Mucosa of rectum (tissue), 2 donors: Measurements from ENCODE around the gene CISTR.
A peak's percentile ranks its signal among the peaks of the same experiment; 100 is the strongest.

Source experiments
- H3K27ac ChIP-seq, 2 donors: one replicate each; pipeline ENCODE4 v1.7.0; 2013; ENCODE audit warnings: inconsistent platforms in 2 of 2, low read depth in 2 of 2, low read length in 2 of 2
- H3K27me3 ChIP-seq, 2 donors: one replicate each; pipeline ENCODE4 v1.7.0; 2013; ENCODE audit warnings: low read length in 2 of 2; ENCODE audit not compliant: control insufficient read depth in 2 of 2, insufficient read depth in 2 of 2
- H3K36me3 ChIP-seq, 2 donors: one replicate each; pipeline ENCODE4 v1.7.0; 2013; ENCODE audit warnings: low read length in 2 of 2; ENCODE audit not compliant: control insufficient read depth in 2 of 2, insufficient read depth in 2 of 2
- H3K4me1 ChIP-seq, 2 donors: one replicate each; pipeline ENCODE4 v1.7.0; 2013; ENCODE audit warnings: low read length in 2 of 2, mild to moderate bottlenecking in 1 of 2; ENCODE audit not compliant: control insufficient read depth in 2 of 2, insufficient read depth in 2 of 2
- H3K4me3 ChIP-seq, 2 donors: one replicate each; pipeline ENCODE4 v1.7.0; 2013; ENCODE audit warnings: low read length in 2 of 2
- H3K9ac ChIP-seq, 2 donors: one replicate each; pipeline ENCODE4 v1.7.0; 2013; ENCODE audit warnings: low read length in 2 of 2, low read depth in 1 of 2, mild to moderate bottlenecking in 1 of 2
- H3K9me3 ChIP-seq, 2 donors: one replicate each; pipeline ENCODE4 v1.7.0; 2013; ENCODE audit warnings: low read length in 2 of 2; ENCODE audit not compliant: control insufficient read depth in 2 of 2
- donor health status: healthy.
- donor health status: Normal muscosa, but diverticular disease.

CISTR gene

DNA sequence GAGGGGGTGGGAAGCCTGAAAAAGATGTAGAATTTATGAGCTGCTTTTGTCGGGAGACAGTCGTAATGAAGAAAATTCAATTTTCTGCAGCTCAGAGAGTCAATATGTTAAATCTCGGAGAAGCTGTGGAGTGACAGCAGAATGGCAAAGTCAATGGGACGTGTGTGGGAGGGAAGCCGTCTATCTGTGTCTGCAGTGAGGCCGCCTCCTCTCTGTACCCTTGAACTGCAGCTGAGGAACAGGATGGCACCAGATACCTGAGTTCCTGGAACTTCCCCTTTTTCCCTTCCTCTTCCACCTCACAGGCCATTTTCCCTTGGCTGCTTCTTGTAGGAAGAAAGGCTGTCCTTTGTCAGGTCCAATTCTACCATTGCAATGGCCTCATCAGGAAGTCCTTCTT lies 15.2 kb downstream of the CISTR start:
- H3K27ac ChIP-seq = no peak overlapping the region
- H3K9me3 ChIP-seq = no peaks in the 10 kb centered on the region
- peaks cover 6% of the 10 kb centered on the region in 2 donors for H3K4me1 ChIP-seq
- no peak overlapping the region for H3K4me3 ChIP-seq
- peaks cover 47 to 51% of the 10 kb centered on the region in 2 donors for H3K27me3 ChIP-seq
- no peak overlapping the region for H3K9ac ChIP-seq
- H3K36me3 ChIP-seq = no peaks in the 10 kb centered on the region

DNA sequence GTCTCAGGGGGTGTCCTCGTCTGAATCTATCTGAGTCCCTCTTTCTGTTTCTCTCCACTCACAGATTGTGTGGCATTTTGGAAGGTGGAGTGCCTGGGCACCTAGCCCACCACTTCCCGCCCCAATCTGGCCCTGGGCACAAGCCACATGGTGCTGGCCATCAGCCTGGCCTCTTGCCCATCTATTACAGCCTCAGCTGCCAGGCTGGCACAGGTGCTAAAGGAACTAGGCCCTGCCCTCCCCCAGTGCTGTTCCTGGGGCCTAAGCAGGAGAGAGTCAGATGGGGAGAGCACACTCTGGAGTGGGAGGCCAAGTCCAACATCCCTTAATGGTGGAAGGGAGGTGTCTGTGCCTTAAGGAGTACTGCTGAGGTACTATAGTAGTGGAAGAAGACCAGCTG lies 16.2 kb downstream of the CISTR start:
- Histone ChIP-seq H3K9me3 (no peaks in the 10 kb centered on the region), H3K36me3 (no peaks in the 10 kb centered on the region), H3K9ac (no peak overlapping the region), H3K4me3 (no peak overlapping the region), H3K27ac (no peak overlapping the region), H3K4me1 (peaks cover 6% of the 10 kb centered on the region in 2 donors), H3K27me3 (peaks cover 40 to 45% of the 10 kb centered on the region in 2 donors)

DNA sequence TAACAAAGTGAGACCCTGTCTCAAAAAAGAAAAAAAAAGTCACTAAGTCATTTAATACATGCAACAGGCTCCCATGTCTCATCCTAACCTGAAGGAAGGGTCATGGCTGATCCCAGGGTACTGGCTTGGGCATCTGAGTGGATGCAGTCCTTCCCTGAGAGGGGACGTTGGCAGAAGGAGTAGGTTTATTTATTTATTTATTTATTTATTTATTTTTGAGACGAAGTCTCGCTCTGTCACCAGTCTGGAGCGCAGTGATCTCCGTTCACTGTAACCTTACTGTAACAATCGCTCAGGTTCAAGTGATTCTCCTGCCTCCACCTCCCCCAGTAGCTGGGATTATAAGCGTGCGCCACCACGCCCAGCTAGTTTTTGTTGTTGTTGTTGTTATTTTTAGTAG lies 17.4 kb downstream of the CISTR start:
- Histone ChIP-seq H3K36me3 (no peaks in the 10 kb centered on the region), H3K9ac (no peak overlapping the region), H3K4me3 (no peak overlapping the region), H3K27ac (no peak overlapping the region), H3K4me1 (peaks cover 4 to 6% of the 10 kb centered on the region in 2 donors), H3K27me3 (peaks cover 31 to 35% of the 10 kb centered on the region in 2 donors), H3K9me3 (no peaks in the 10 kb centered on the region)

DNA sequence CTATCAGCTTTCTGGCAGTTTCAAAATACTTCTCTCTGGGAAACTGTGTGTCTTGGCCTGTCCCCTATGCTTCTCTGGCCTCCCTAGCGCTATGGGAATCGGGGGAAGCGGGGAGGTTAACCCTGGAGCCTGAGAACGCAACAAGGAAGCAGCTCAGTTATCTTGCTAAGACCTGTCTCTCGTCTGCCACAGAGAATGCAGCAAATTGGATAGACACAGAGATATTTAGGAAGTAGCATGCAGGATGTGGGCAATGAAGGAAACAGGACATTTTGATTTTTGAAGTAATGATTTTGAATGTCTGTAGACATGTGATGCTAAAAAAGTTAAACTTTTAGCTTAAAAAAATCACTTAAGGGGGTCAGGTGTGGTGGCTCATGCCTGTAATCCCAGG lies 18.0 kb downstream of the CISTR start:
- Histone ChIP-seq H3K9me3 (no peaks in the 10 kb centered on the region), H3K4me3 (no peak overlapping the region), H3K27me3 (peaks cover 25 to 29% of the 10 kb centered on the region in 2 donors), H3K9ac (no peak overlapping the region), H3K36me3 (no peaks in the 10 kb centered on the region), H3K4me1 (no peaks in the 10 kb centered on the region), H3K27ac (no peak overlapping the region)

DNA sequence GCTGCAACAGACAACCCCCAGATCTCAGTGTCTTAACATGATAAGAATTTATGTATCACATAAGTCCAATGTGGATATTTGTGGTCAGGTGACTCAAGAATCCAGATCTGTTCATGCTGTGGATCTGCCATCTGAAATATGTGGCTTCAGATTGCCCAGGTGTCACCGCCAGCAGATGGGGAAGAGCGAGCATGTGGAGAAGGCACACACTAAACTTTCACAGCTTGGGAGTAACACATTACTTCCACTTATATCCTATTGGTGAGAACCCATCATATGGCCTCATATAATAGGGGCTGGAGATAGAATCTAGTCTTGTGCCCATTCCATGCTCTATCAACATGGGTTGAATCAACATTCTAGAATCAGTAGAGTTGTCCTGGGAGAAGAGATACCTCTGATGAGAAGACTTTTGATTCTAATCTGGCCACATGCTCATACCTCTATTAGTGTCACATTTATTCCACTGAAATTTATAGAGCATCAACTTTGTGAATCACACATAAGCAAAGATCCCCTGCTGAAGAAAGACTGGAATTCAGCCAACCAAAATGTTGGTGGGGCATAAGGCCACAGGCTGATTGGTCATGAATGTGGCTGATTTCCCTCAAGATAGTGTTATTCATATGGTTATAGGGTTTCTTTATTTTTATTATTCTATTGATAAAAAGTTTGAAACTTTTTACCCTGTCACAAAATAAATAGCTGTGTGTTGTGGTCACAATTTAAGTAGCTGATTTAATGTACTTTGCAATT lies 18.6 kb downstream of the CISTR start:
- H3K4me3 ChIP-seq = no peak overlapping the region
- no peak overlapping the region for H3K9ac ChIP-seq
- H3K36me3 ChIP-seq = no peaks in the 10 kb centered on the region
- H3K27ac ChIP-seq = no peak overlapping the region
- H3K27me3 ChIP-seq = peaks cover 20 to 23% of the 10 kb centered on the region in 2 donors
- no peaks in the 10 kb centered on the region for H3K9me3 ChIP-seq
- no peaks in the 10 kb centered on the region for H3K4me1 ChIP-seq

DNA sequence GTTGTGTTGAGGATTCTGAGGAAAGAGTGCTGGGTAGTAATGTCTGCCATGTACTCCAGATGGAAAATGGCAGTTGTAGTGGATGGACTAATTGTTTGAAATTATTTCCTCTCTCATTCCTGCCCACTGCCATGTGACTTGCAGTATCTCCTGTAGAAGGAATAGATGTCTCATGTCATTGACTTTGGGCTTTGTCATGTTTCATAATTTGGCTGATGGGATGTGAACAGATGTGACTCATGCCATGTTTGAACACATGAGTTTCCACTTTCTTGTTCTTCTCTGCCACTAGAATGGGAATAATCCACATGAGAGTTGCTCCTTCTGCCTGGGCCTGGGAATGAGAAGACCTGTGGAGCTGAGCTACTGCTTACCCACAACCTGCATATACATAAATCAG lies 22.1 kb downstream of the CISTR start:
- Histone ChIP-seq H3K9ac (no peak overlapping the region), H3K9me3 (no peaks in the 10 kb centered on the region), H3K36me3 (peaks cover 5 to 6% of the 10 kb centered on the region in 2 donors), H3K4me3 (no peak overlapping the region), H3K4me1 (peaks cover 13 to 15% of the 10 kb centered on the region in 2 donors), H3K27ac (no peak overlapping the region), H3K27me3 (peaks cover 0 to 2% of the 10 kb centered on the region in 2 donors)

DNA sequence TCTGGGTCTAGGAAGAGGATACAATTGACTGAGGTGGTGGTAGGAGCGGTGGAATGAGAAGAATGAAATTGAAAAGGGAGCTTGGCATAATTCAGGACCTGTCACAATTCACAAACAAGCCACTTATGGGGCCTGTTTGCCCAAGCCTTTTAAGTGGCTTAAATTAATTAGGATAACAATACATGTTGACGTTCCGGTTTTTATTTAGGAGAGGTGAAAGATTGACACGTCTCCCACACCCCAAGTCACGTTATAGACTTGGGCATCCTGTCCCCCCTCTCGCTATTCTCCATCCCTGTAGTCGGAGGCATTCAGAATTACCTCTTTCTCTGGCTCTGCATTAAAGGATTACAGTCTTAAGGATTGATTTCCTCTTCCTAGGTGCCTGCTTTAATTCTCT lies 23.6 kb downstream of the CISTR start:
- Histone ChIP-seq H3K9me3 (no peaks in the 10 kb centered on the region), H3K27me3 (no peaks in the 10 kb centered on the region), H3K4me3 (peak overlapping the region; percentile 94 to 99), H3K36me3 (peaks cover 18% of the 10 kb centered on the region in 2 donors), H3K27ac (no peak overlapping the region), H3K4me1 (peaks cover 13 to 15% of the 10 kb centered on the region in 2 donors), H3K9ac (peak overlapping the region in 1 of 2 donors; percentile 80)

DNA sequence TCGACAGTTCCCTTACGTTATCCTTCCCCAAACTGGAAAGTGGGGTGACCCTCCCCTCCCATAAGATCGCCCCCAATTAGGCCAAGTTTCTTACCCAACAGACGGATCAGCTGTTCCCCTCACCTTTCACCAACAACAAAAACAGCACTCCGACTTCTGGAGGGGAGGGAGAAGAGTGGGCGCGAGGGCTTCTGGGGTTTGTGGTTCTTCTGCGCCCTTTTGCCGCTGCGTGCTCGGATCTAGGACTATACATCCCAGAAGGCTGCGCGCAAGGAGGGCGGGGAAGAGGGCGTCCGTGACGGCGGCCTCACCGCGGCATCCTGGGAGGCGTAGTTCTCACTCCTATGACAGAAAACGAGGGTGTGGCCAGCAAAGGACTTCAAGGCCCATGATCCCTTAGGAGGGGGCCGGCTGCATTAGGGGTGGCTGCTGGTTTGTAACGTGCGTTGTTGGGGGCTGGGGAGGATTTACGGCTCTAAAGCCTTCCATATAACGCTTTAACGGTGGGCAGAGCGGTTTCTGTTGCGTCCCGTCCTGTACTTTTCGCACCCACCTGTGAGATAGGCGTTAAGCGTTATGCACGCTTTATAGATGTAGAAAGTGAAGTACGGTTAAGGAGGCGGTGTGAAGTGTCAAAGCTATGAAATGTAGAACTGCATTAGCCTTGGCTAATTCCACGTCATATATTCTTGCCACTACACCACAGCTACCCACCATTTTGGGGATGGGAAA lies 24.3 kb downstream of the CISTR start, which contains the start of gene CALCOCO1:
TSS of gene CALCOCO1 (minus strand) at position 143 of the 732 bp plus-strand sequence. CDS start 2,210 bp downstream, outside the sequence.
- peaks cover 13 to 15% of the 10 kb centered on the region in 2 donors for H3K4me1 ChIP-seq
- no peaks in the 10 kb centered on the region for H3K9me3 ChIP-seq
- peaks cover 21 to 22% of the 10 kb centered on the region in 2 donors for H3K36me3 ChIP-seq
- H3K27ac ChIP-seq = peak within 1 kb of the TSS in 1 of 2 donors; percentile 27
- no peaks in the 10 kb centered on the region for H3K27me3 ChIP-seq
- H3K4me3 ChIP-seq = peak within 1 kb of the TSS; percentile 94 to 99
- H3K9ac ChIP-seq = peak within 1 kb of the TSS; percentile 80 to 92

DNA sequence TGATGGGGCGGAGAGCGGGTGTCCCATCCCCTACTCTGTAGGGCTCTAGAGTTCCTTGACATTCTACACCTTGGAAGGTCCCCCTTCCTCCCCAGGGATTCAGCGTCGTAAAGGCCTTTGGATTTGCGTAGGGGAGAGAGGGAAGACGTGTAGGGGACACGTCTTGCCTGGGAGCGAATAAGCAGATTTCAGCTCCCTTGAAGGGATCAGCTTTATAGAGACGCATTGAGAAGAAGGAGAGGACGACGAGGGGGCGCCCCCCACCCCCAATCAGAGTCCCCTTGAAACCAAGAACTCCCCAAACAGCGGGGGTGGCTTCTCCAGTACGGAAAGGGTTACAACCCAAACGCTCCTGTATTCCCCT lies 24.9 kb downstream of the CISTR start:
- H3K36me3 ChIP-seq = peaks cover 26 to 28% of the 10 kb centered on the region in 2 donors
- H3K27ac ChIP-seq = no peak overlapping the region
- H3K27me3 ChIP-seq = no peaks in the 10 kb centered on the region
- peak overlapping the region; percentile 80 to 92 for H3K9ac ChIP-seq
- peaks cover 13 to 15% of the 10 kb centered on the region in 2 donors for H3K4me1 ChIP-seq
- no peaks in the 10 kb centered on the region for H3K9me3 ChIP-seq
- H3K4me3 ChIP-seq = peak overlapping the region; percentile 94 to 99

DNA sequence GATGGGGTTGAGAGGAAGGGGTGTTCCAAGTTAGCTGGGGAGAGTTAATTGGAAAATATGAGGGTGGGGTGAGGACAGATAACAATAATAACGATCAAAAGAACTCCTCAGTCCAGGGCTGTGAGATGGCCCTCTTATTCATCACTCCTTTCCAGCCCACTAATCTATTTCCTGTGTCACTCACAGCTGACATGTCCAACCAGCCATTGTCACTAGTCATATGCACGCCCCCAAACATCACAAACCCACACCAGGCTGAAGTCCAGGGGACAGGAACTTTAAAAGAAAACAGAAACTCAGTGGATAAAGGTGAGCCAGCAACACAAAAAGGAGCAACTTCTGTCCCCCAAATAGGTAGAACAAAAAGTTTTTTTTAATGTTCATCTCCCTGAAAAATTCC lies 25.4 kb downstream of the CISTR start:
- Histone ChIP-seq H3K4me3 (peak overlapping the region; percentile 94 to 99), H3K9me3 (no peaks in the 10 kb centered on the region), H3K36me3 (peaks cover 32 to 34% of the 10 kb centered on the region in 2 donors), H3K9ac (no peak overlapping the region), H3K4me1 (peaks cover 13 to 15% of the 10 kb centered on the region in 2 donors), H3K27me3 (no peaks in the 10 kb centered on the region), H3K27ac (no peak overlapping the region)
